Tibial nerve (tissue), 4 donors: ENCODE measurements around the gene AFG1L.

Experiments used
- CTCF ChIP-seq, 5 experiments: fragments of 200-600 bp in 3 of 5; fragments of 450-650 bp in 2 of 5; sonication (generic) in 3 of 5; IDR thresholded peaks; one replicate each; pipeline ENCODE4 v1.5.1; 2016 to 2019; ENCODE audit warnings: antibody characterized with exemption in 5 of 5, mild to moderate bottlenecking in 3 of 5, moderate library complexity in 2 of 5
- EP300 ChIP-seq, 2 donors: sonication (generic); formaldehyde crosslinking; IDR thresholded peaks; one replicate each; pipeline ENCODE4 v1.6.1; 2017; ENCODE audit warnings: antibody characterized with exemption in 2 of 2, mild to moderate bottlenecking in 1 of 2

- TF ChIP-seq EP300 (IDR thresholded peaks at IDR 0.05) (no peak), CTCF (IDR thresholded peaks at IDR 0.05) (no peak)
Observed at GRCh38 chr6:108556250-108556649, 261.4 kb downstream of the AFG1L start.
